ENCODE results near the gene HOXB7. TPM values are rescaled to one million over a fixed set of nuclear protein-coding genes. Genes with fewer than 3 reads are reported as not detected.
A peak's percentile ranks its signal among the peaks of the same experiment; 100 is the strongest.

Gene HOXB7
- total RNA-seq, 1 experiment from 2014 or later = not detected

GRCh38 chr17:48612854-48613691 is 2.3 kb upstream of the HOXB7 start:
- H3K4me1 Mint-ChIP-seq = peaks cover 29% of the 10 kb centered on the region
- ATAC-seq (peak; percentile 2; the same call in 1 of the 2 replicates), DNase-seq (ENCODE audit: low spot score) (no peak)
- no peak overlapping the region for H3K27ac Mint-ChIP-seq
- H3K36me3 Mint-ChIP-seq = no peaks in the 10 kb centered on the region
- POLR2A ChIA-PET = no interaction called here
- TF ChIP-seq ZNF317 (CRISPR knock-in tag; IDR thresholded peaks at IDR 0.05; ENCODE audit: borderline replicate concordance, low read depth) (no peak), ZNF232 (CRISPR knock-in tag; IDR thresholded peaks at IDR 0.05) (no peak), CDX4 (CRISPR knock-in tag; IDR thresholded peaks at IDR 0.05; ENCODE audit: borderline replicate concordance) (no peak), SP1 (CRISPR knock-in tag; conservative IDR thresholded peaks at IDR 0.05) (no peak), ATF1 (CRISPR knock-in tag; IDR thresholded peaks at IDR 0.05) (no peak), OVOL2 (CRISPR knock-in tag; IDR thresholded peaks at IDR 0.05; ENCODE audit: borderline replicate concordance) (no peak), JUN (CRISPR knock-in tag; IDR thresholded peaks at IDR 0.05) (no peak)
- H3K4me3 Mint-ChIP-seq = peak overlapping the region; percentile 45
- H3K27me3 Mint-ChIP-seq (ENCODE audit: low read depth) = peaks cover 100% of the 10 kb centered on the region; the same call in 1 of the 2 replicates
- H3K9me3 Mint-ChIP-seq = no peaks in the 10 kb centered on the region
- CTCF ChIA-PET = interaction anchor here (0.6 to 1.4 kb wide), 12 partner anchors 9 to 587 kb away, joined by 3 to 7 read pairs (median 4); partner anchors contain the start of genes HOXB5 and HOXB6

- Mint-ChIP-seq H3K4me1 (peaks cover 29% of the 10 kb centered on the region), H3K27me3 (ENCODE audit: low read depth) (peaks cover 100% of the 10 kb centered on the region; the same call in 1 of the 2 replicates), H3K4me3 (peak overlapping the region; percentile 21; the same call in 1 of the 2 replicates), H3K36me3 (0 out of 2 replicates have a peak, but pooled peaks cover 2% of the 10 kb centered on the region), H3K9me3 (no peaks in the 10 kb centered on the region), H3K27ac (no peak overlapping the region)
- DNase-seq (ENCODE audit: low spot score) (no peak), ATAC-seq (no peak)
- ChIA-PET CTCF (interaction anchor here (0.6 to 1.4 kb wide), 12 partner anchors 8 to 586 kb away, joined by 3 to 7 read pairs (median 4); partner anchors contain the start of genes HOXB5 and HOXB6), POLR2A (no interaction called here)
- TF ChIP-seq AFF4 (CRISPR knock-in tag; IDR thresholded peaks at IDR 0.05; ENCODE audit: borderline replicate concordance) (no peak), ZSCAN18 (CRISPR knock-in tag; IDR thresholded peaks at IDR 0.05) (no peak), ATF2 (CRISPR knock-in tag; IDR thresholded peaks at IDR 0.05; ENCODE audit: borderline replicate concordance, low read depth) (no peak), NFYB (CRISPR knock-in tag; conservative IDR thresholded peaks at IDR 0.05; ENCODE audit: low read depth) (no peak), ATF6 (CRISPR knock-in tag; IDR thresholded peaks at IDR 0.05) (no peak), ATF3 (CRISPR knock-in tag; conservative IDR thresholded peaks at IDR 0.05) (no peak), MXD4 (CRISPR knock-in tag; IDR thresholded peaks at IDR 0.05; ENCODE audit: borderline replicate concordance) (no peak), NFATC4 (CRISPR knock-in tag; IDR thresholded peaks at IDR 0.05) (no peak), ZNF532 (CRISPR knock-in tag; IDR thresholded peaks at IDR 0.05; ENCODE audit: borderline replicate concordance) (no peak), CDX4 (CRISPR knock-in tag; IDR thresholded peaks at IDR 0.05; ENCODE audit: borderline replicate concordance) (no peak), SOX15 (CRISPR knock-in tag; IDR thresholded peaks at IDR 0.05) (no peak), ZNF317 (CRISPR knock-in tag; IDR thresholded peaks at IDR 0.05; ENCODE audit: borderline replicate concordance, low read depth) (no peak)
Observed at GRCh38 chr17:48612456-48612853, 1.6 kb upstream of the HOXB7 start.
